ENCODE data around the gene MLLT10.

GRCh38 chr10:21518641-21519396 is 15.2 kb upstream of the MLLT10 start:
- TF ChIP-seq CTCF (IDR thresholded peaks at IDR 0.05) = no peak
- TF ChIP-seq POLR2AphosphoS5 (IDR thresholded peaks at IDR 0.05; ENCODE audit: insufficient read depth in 1 of 2, low read depth in 1 of 2) = no peak
- no peak for TF ChIP-seq POLR2A (IDR thresholded peaks at IDR 0.05)

Measured in vagina (tissue), 2 donors.